GDM1 (cell line): ENCODE measurements around the gene TLR9.

Experiments
- DNase-seq: peaks from one replicate; lab custom pipeline; 2025; lab: John Stamatoyannopoulos, UW

Gene TLR9

GRCh38 chr3:52173101-52173500 lies 52.3 kb downstream of the TLR9 start:
- DNase-seq = no peak

GRCh38 chr3:52172262-52172757 lies 53.1 kb downstream of the TLR9 start:
- no peak for DNase-seq

- no peak for DNase-seq
Observed at GRCh38 chr3:52171514-52172261, 53.8 kb downstream of the TLR9 start.
